HG03196 (cell line): ENCODE data around the gene RHOJ.

Source experiments
- ATAC-seq: cut with Tn5 transposase; IDR thresholded peaks from one replicate; pipeline ENCODE4 v1.9.1; 2021; ENCODE audit not compliant: unreplicated experiment

The RHOJ gene

DNA sequence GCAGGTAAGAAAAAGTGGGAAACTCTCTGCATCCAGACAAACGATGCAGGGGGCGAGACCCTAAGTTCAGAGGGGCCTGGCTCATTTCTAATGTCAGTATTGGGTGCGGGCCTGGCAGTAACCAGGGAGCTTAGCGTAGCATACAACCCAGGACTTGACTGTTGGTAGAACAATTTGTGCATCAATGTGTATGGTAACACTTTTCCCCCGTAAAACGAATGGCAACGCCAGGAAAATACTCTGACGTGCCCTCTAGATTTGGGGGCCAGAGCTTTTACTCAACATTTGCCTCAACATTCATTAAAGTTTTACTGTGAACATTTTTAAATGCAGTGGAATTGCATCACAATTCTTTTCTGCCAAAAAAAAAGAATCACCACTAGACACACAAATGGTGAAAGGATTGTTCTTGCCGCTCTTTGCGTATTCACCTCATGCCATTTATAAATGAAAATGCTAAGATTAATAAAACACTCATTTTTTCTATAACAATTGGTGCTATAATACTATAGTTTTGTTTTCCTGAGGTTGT lies 867 bp downstream of the RHOJ start:
- ATAC-seq, result no peak

DNA sequence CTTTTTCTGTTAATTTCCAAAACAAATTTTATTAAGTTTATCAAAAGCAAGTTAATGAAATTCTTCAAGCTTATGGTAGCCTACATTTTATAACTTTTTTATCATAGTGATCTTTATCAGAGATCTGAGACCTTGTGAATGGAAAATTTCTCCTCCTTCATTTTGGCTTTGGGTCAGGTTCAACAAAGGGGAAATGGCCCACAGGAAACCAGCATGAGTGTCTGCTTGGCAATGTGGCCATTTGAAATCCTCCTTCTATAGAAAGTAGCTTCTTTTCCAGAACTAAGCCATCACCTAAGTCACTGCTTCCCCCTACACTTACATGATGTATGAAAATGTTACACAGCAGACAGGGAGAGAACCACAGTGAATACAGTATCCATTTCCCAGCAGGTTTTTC lies 1.6 kb downstream of the RHOJ start:
- ATAC-seq, result no peak

DNA sequence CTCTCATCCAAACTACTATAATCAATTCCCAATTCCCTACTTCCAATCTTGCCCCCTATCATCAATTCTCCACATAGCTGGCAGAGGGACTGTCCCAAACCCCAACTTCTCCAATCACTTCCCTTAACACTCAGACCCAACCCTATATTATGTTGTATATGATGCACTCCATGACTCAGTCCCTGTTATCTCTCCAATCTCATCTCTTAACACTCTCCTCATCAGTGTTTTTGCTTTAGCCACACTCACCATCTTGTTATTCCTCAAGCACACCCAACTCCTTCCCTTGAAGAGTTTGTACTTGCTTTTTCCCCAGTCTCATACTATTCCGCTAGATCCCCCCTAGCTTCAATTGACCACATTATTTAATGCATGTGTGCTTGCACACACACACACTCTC lies 4.9 kb downstream of the RHOJ start:
- no peak for ATAC-seq

DNA sequence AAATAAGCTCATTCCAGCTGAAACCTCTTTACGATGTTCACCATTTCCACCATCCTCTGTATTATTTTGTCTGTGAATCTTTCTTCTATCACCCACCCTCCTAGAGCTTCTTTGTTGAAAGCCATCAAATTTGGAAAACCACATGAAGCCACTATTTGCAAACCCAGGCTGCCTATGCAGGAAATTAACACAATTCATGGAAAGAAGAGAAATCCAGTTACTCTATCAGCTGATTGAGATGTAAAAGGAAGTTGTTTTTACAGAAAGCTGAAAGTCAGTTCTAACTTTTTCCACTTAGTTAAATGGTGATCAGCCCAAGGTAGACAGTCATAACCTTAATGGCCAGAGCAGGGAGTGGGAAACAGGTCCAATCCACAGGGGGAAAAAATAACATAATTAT lies 6.6 kb downstream of the RHOJ start:
- no peak for ATAC-seq

DNA sequence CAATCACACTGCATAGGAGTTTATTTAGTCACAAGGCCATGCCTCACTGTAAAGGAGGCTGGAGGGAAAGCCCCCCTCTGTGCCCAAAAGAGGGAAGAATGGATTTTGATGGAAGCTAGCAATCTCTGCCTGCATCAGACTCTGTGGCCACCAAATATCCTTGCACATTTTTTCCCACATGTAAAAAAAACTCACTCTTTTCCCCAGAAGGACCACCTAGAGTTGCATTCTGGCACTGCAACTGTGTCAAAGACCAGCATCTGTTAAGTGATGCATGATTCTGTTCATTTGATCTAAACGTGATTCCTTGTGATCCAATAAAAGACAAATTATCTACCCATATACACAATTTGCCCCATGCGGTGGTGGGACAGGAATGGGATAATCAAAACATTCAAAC lies 8.0 kb downstream of the RHOJ start:
- no peak for ATAC-seq

DNA sequence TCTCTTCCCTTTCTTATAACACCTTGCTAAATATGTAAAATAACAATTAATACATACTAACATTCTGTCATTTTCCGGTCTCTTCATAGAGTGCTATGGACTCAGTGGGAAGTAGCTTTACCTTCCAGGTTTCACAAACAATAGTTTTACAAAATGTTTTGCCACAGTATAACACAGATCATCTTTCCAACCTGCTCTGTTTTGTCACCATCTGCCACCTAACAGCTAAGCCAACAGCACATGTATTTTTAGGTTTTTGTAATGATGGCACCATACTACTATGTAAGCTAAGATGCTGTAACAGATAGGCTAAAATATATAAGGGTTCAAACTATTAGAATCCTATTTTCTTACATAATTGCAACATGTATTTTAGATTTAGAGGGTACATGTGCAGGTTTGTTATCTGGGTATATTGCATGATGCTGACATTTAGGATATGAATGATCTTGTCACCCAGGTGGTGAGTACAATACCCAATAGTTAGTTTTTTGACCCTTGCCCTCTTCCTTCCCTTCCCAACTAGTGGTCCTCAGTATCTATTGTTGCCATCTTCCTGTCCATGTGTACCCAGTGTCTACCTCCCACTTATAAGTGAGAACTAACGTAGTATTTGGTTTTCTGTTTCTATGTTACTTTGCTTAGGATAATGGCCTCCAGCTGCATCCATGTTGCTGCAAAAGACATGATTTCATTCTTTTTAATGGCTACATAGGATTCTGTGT lies 8.7 kb downstream of the RHOJ start:
- no peak for ATAC-seq

DNA sequence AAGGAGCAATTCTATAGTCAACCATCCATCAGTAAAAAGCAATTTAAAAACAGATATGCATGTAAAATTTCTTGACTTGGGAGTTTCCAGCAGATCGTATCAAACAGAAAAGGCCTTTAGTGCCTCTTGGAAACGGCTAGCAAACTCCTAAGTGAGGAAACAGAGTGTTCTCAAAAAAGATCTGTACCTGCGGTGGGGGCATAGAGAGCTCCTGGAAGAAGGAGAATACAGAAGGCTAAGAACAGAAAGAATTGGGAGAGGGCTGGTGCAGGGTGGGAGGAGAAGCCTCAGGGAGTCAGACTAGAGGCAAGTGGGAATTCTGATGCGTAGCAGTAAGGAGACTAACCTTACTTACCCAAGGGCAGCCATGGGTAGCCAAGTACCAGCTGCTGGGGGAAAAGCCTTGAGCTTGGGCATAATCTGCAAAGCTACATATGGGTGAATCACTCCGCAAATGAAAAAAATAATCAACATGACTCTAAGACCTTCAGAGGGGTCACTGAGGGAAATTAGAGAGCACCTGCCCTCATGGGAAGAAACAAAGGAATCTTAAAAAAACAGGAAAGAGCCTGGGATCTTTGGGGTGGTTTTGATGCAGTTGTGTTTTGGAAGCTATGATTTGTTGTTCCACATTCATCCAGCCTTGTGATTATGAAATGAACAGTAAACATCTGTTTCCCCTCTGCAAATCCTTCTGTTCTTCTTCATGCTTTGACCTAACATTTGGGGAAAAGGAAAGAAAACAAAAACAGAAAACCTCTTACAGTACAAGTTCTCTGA lies 10.4 kb downstream of the RHOJ start:
- no peak for ATAC-seq

DNA sequence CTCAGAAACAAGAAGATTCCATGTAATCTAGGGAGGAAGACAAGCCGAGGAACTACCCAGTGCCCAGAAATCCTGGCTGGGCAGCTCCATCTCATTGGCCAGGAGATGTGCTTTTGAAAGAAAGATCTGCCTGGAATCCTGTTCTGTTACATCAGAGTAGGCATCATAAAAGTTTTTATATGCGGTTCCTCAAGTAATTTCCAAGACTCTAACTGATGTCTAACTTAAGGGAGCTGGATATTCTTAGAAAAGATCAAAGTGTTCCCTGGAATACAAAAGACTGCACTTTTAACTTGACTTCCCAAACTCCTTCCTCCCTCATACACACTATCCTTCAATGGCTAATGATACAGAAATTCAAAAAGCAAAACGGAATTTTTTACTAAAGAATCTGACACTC lies 16.3 kb downstream of the RHOJ start:
- ATAC-seq, result no peak

DNA sequence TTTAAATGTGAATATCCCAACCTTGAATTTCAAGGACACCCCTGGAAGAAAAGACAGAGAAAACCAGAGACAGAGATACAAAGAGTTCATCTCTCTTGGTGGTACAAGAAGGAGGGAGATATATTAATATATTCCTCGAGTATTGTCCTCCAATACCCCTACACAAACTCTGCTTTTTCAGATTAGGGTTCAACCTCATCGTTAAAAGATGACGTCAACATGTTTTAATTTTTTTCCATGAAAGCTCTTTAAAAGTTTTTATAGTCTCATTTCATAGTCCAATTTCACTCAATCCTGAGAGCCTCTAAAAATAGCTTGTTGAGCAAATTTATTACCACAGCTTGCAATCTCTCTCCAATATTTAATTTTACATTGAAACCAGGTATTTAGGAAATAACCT lies 19.4 kb downstream of the RHOJ start:
- no peak for ATAC-seq

DNA sequence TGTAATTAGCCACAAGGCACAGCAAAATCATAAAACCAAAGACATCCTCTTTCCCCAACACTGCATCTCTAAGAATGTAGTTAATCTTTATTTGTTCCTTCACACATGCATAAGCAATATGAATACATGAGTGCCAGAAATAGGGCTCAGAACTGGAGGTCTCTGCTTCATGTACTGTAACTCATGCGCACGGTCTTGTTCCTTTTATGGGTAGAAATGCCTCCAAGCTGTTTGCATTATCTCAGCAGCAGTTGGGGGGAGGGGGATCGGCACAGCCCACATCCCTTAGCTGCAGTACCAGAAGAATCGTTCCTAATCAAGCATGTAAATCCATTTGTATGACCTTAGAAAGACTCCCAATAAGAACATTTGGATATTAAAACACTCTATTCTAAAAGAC lies 20.0 kb downstream of the RHOJ start:
- no peak for ATAC-seq

DNA sequence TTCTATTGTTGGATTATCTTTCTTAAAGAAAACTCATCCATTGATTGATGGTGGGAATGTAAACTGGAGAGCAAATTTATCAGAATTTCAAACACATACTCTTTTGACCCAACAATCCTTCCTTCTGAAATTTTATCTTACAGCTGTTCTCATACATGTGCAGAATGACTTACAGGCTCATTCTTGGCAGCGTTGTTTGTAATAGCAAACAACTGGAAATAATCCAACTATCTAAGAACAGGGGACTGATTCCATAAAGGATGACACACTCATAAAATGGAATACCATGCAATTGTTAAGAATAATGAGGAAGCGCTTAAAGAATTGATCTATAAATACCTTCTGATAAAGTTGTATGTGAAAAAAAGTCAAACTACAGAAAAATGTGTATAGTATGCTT lies 24.0 kb downstream of the RHOJ start:
- ATAC-seq, result no peak

DNA sequence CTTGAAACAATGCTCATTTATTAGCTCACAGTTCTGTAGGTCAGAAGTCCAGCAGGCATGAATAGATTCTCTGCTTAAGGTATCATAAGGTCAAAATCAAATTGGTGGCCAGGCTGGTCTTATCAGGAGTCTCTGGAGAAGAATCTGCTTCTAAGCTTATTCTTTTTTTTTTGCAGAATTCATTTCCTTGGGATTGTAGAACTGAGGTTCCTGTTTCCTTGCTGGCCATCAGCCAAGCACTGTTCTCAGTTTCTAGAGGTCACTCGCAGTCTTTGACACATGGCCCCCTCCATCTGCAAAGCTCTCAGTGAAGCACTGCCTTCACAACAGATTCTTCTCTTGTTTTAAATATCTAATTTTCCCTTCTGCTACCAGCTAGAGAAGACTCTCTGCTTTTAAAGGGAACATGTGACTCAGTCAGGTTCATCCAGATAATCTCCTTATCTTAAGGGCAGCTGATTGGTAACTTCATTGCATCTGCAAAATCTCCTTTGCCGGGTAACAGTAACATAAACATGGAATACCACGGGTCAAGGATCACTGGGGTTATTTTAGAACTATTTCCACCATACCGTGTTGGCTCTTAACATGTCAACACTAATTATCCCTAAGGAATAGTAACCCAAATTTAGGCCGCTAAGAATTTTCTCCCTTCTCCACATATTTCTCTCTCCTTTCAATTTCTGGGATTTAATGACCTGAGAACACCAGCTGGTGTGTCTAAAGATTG lies 25.3 kb downstream of the RHOJ start:
- no peak for ATAC-seq

DNA sequence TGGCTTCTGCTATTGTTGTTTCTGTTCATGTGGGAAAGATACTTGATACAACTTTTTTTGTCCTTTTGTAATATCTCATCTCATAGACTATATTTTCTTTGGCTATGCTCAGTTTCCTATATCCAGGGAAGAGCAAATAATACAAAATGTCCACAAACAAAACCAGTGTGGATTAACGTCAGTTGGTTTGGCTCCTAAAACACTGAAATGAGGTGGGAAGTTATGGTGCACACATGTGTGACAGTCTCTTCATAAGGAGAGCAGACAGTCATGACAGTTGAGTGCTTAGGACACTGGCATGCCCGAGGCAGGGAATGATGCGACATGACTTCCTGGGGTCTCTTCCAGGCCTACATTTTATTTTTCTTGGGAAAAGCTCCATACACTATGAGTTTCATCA lies 27.5 kb downstream of the RHOJ start:
- ATAC-seq, result no peak

DNA sequence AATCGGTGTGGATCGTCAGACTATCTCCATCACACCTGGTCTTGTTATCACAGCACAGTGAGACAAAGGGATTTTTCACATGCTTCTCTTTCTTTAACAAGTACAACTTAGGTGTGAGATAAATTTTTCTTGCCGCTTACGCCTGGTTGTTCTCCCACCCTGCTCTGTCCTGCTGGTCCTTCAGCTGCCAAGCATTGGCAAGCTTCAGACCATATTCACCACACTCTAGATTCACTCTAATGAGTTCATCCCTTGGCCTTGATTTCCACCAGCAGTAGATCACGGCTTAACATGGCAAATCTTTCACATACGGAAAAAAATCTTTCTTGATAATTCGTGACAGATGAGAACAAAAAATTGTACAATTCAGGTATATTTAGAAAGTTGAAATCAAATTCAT lies 33.5 kb downstream of the RHOJ start:
- ATAC-seq, result no peak

DNA sequence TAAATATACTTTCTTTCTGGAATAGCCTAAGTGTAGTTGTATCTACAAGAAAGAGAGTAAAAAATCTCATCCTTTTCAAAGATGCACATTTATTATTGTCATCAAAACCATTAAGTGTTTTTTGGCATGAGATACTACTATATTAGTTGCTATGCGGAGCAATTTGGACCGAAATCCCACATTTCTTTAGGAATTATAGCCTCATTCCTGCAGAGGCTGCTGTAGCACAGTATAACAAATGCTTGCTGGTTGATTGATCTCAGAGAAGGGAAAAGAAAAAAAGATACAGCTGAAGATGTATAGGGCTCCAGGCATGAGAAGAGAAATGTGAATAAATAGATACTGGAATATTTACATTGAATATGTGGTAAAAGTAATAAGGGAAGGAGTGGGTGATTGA lies 36.0 kb downstream of the RHOJ start:
- ATAC-seq, result no peak

DNA sequence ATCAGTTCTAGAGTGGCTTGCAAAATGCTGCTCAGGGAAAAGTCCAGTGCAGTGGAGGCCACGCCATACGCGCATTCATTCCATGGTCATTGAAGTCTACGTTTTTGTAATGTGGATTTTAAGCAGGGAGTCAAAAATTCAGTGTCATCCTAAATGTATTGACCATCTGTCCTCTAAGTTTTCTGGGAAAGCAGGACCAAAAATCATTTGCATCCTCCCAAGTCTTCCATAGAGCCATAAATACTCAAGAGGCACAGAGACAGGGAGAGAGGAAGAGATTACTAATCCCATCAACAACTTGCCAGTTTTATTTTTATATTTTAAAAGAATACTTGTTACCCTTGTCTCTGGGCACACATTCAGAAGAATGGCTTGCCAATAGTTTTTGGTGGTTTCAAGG lies 36.9 kb downstream of the RHOJ start:
- no peak for ATAC-seq

DNA sequence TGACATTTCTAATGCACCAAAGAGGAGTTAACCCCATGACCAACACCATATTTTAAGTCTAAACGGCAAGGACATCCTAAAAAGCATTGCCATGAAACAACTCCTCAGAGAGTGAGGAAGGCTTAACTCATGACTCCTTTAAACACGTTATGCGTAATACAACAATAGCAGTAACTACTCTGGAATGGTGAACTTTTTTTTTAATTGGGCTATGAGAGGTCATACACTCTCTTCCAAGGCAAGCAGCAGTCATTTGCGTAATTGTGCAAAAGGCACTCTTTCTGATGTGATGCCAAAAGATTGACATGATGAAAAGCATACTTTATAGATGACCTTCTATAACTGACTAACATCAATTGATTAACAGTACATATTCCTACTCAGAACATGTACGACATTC lies 39.4 kb downstream of the RHOJ start:
- ATAC-seq, result no peak

DNA sequence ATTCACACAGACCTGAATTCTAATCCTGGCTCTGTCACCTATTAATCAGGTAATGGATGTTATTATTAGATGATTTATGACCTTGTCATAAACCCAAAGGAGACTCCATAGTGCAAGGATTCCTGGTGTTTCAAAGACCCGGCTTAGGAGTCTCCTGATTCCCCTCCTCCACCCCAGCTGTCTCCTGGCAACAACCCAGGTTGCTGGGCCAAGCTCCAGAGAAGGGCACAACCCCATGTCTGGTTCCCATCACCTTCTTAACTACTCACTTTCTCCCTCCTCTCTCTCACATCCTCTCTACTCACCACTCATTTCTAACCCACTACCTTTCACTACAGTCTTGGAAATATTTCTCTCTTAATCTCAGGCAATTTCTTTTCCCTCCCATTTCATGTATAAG lies 41.6 kb downstream of the RHOJ start:
- ATAC-seq, result no peak

DNA sequence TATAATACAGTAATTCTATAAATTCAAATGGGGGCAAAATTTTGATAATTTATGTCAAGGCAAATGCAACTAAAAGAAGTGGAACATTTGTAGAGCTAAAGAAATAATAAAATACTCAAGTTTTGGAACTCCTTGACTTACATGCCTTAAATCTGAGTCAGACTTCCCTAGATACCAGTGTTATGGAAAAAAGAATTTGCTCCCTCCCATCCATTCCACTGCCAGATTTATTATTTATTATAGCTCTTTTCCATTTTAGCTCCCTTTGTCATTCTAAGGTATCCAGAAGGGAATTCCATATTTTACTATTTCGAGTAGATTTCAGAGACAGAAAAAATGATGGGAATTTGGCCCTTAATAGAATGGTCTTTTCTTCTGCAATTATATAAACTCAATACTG lies 44.0 kb downstream of the RHOJ start:
- no peak for ATAC-seq

DNA sequence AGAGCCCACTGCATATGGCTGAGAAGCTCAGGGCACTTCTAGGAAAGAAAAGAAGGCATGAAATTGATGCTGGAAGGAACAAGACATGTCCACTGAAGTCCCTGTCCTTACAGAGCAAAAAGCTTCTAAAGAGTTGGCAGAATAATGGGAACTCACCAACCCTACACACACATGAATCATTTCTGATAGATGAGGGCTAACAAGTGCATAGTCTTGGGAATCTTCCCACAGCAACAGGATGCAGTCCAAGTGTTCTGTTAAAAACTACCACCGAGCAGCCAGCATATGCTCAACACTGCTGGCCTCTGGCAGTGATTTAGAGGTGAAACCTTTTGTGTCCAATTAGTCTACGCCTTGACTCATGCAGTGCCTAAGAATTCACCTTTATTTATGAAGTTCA lies 44.8 kb downstream of the RHOJ start:
- no peak for ATAC-seq

DNA sequence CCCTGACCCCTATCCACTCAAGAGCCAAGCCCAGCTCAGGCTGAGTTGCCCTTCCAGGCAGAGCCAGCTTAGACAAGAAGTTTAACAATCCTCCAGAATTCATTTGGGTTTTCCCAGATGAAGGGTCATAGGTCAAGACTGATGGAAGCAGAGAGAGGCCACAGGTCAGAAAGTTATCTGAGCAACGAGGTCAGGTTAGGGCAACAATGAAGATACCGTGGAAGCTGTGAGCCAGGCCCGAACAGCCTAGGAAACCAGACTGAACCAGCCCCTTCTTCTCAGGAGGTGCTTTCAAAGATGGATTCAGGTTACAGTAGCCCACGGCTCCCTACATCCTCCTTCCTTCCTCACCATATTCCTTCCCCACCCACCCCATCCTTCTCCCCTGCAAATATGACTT lies 53.1 kb downstream of the RHOJ start:
- ATAC-seq, result no peak

DNA sequence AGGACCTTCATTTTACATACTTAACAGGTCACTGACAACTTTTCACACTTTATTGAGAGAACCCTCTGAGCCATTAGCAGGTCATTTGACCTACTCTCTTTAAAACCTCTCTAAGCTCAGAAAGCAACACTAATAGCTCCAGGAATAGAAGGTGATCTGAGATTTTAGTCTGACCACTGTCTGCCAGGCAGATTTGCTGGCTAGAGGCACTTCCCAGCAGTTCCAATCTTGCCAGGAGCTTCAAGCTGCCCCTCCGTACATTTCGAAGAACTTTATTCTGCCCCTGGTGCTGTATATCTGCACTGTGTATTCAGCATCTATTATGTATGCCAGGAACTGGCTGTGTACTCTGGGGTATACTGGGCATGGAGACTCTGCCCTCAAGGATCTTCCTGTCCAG lies 58.2 kb downstream of the RHOJ start:
- no peak for ATAC-seq
